ENCODE data around the gene EPHB2.

EPHB2 gene

DNA sequence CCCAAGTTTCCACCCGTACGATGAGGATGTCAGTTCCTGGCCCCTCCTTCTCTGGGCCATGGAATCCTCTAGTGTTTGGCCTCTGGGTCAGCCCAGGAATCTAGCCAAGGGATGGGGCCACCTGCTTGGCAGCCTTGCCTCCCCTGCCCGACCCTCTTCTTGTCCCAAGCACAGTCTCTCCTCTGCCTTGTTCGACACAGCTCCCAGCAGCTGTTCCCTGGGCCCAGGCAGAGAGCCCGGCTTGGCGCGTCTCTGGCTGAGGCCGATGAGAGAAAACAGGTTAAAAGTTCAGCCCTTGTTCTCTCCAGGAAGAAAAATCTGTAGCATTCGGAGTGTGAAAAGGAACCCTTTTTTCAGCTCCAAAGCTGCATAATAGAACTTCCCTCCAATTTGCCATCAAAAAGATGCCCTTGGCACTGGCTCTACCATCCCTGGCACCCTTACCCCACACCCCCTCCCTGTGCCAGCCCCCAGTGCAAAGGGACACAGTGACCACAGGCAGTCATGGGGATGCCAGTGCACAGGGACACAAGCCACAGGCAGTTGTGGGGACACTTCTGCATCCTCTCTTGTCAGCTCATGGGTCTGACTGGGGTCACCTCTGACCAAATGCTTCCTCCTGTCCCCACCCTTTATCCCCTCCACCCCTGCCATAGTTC is 68.4 kb downstream of the EPHB2 start:
- Mint-ChIP-seq H3K36me3 (no peaks in the 10 kb centered on the region), H3K27ac (no peak overlapping the region), H3K4me1 (no peaks in the 10 kb centered on the region), H3K27me3 (peaks cover 40% of the 10 kb centered on the region), H3K9me3 (no peaks in the 10 kb centered on the region), H3K4me3 (no peak overlapping the region)
- CTCF ChIA-PET, result interaction anchor here (0.6 kb wide), 1 partner anchor 345 kb away, joined by 3 read pairs; no protein-coding TSS in a partner anchor
- no peak for DNase-seq

DNA sequence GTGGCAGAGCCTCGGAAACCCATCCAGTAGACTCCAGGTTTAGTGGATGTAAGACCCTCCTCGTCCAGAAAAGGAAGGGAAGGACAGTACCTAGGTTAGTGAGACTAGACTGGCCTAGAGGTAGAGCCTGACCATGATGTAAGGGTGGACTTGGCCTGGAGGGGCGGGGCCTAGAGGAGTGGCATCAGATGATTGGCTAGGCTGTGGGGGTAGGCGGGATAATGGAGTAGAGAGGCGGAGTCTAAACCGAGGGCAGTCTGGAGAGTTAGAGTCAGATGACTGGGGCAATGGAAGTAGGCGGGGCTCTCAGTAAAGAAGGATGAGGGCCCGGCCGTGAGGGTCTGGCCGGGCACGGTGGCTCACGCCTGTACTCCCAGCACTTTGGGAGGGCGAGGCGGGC is 70.1 kb downstream of the EPHB2 start:
- no peak for DNase-seq
- peaks cover 34% of the 10 kb centered on the region for H3K27me3 Mint-ChIP-seq
- no peaks in the 10 kb centered on the region for H3K4me1 Mint-ChIP-seq
- CTCF ChIA-PET, result no interaction called here
- H3K36me3 Mint-ChIP-seq, result no peaks in the 10 kb centered on the region
- H3K27ac Mint-ChIP-seq, result no peak overlapping the region
- no peaks in the 10 kb centered on the region for H3K9me3 Mint-ChIP-seq
- H3K4me3 Mint-ChIP-seq, result no peak overlapping the region

DNA sequence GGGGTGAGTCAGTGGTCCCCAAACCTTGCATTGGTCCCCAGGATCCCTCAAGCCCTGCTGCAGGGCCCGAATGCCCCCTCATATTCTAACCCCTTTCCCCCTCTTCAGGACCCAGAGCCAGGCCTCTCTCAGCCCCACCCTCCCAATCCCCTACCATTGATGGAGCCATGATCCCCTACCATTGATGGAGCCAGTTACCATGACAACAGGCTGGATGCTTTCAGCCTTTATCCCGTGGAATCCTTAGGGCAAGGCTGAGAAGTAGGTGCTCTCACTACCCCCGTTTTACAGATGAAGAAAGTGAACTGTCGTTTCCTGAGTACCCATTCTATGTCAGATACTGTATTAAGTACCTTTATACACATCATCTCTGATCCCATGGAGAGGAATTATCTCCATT is 70.8 kb downstream of the EPHB2 start:
- Mint-ChIP-seq H3K27me3 (peaks cover 31% of the 10 kb centered on the region), H3K9me3 (no peaks in the 10 kb centered on the region), H3K36me3 (no peaks in the 10 kb centered on the region), H3K4me1 (no peaks in the 10 kb centered on the region), H3K27ac (no peak overlapping the region), H3K4me3 (no peak overlapping the region)
- no peak for DNase-seq
- CTCF ChIA-PET, result no interaction called here

DNA sequence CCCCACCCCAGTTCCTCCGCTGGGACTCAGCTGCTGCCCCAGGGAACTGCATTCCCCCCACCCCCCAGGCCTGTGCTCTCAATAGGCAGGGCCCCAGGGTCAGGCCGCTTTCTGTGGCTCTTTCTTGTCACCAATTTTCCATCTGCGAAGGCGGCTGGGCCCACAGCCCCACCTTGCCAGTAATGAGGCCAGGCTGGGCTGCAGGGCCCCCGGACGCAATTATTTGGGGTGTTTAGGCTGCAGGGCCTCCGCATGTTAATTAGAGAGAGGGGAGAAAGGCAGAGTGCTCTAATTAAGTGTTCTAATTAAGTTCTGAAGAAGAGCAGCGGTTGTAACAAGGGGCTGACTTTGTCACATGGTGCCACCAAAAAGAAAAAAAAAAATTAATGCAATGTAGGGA is 71.8 kb downstream of the EPHB2 start:
- DNase-seq, result no peak
- CTCF ChIA-PET, result no interaction called here
- Mint-ChIP-seq H3K27me3 (peaks cover 25% of the 10 kb centered on the region), H3K4me1 (no peaks in the 10 kb centered on the region), H3K4me3 (no peak overlapping the region), H3K9me3 (no peaks in the 10 kb centered on the region), H3K27ac (no peak overlapping the region), H3K36me3 (no peaks in the 10 kb centered on the region)

DNA sequence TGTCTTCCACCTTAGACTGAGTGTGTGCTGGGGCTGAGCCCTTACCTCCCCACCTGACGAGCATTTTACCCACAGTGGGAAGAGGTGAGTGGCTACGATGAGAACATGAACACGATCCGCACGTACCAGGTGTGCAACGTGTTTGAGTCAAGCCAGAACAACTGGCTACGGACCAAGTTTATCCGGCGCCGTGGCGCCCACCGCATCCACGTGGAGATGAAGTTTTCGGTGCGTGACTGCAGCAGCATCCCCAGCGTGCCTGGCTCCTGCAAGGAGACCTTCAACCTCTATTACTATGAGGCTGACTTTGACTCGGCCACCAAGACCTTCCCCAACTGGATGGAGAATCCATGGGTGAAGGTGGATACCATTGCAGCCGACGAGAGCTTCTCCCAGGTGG is 73.7 kb downstream of the EPHB2 start:
- CTCF ChIA-PET, result no interaction called here
- no peak for DNase-seq
- H3K9me3 Mint-ChIP-seq, result no peaks in the 10 kb centered on the region
- H3K4me3 Mint-ChIP-seq, result no peak overlapping the region
- peaks cover 12% of the 10 kb centered on the region for H3K27me3 Mint-ChIP-seq
- H3K4me1 Mint-ChIP-seq, result no peaks in the 10 kb centered on the region
- no peaks in the 10 kb centered on the region for H3K36me3 Mint-ChIP-seq
- no peak overlapping the region for H3K27ac Mint-ChIP-seq

GRCh38 chr1:22784737-22785136 is 74.1 kb downstream of the EPHB2 start:
- H3K9me3 Mint-ChIP-seq, result no peaks in the 10 kb centered on the region
- no peak for DNase-seq
- no peak overlapping the region for H3K4me3 Mint-ChIP-seq
- peaks cover 9% of the 10 kb centered on the region for H3K27me3 Mint-ChIP-seq
- CTCF ChIA-PET, result no interaction called here
- no peaks in the 10 kb centered on the region for H3K36me3 Mint-ChIP-seq
- no peak overlapping the region for H3K27ac Mint-ChIP-seq
- H3K4me1 Mint-ChIP-seq, result no peaks in the 10 kb centered on the region

DNA sequence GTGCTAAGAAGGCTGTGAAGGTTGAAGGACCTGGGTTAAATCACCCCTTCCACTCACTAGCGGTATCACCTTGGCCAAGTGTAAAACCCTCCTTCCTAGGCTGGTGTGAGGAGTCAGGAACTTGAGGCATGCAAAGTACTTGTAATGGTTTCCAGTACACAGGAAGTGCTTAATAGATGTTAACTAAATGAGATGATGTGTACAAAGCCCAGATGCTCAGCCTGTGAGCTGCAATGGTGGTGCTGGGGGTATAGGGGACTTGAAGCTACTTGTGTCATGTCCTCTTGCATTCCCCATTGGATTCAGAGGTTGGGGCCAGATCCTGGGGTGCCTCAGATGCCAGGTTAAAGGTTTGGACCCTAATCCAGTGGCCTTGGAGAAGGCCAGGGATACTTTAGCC is 75.5 kb downstream of the EPHB2 start:
- CTCF ChIA-PET, result no interaction called here
- Mint-ChIP-seq H3K4me3 (no peak overlapping the region), H3K27ac (no peak overlapping the region), H3K4me1 (no peaks in the 10 kb centered on the region), H3K36me3 (no peaks in the 10 kb centered on the region), H3K9me3 (no peaks in the 10 kb centered on the region), H3K27me3 (peaks cover 17% of the 10 kb centered on the region)
- DNase-seq, result no peak

- Mint-ChIP-seq H3K27ac (no peak overlapping the region), H3K4me3 (no peak overlapping the region), H3K36me3 (no peaks in the 10 kb centered on the region), H3K4me1 (no peaks in the 10 kb centered on the region), H3K9me3 (no peaks in the 10 kb centered on the region), H3K27me3 (peaks cover 21% of the 10 kb centered on the region)
- CTCF ChIA-PET, result no interaction called here
- DNase-seq, result no peak
Measured at GRCh38 chr1:22786719-22787489, 76.3 kb downstream of the EPHB2 start.

DNA sequence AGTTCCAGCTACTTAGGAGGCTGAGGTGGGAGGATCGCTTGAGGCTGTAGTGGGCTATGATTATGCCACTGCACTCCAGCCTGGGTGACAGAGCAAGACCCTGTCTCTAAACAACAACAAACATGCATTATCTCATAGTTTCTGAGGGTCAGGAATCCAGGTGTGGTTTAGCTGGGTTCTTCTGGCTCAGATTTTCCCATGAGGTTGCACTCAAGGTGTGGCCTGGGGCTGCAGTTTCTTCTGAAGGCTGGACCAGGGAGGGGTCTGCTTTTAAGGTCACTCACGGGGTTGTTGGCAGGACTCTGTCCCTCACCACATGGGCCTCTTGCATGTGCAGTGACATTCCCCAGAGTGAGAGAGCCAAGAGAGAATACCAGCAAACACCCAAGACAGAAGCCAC is 77.0 kb downstream of the EPHB2 start:
- CTCF ChIA-PET, result no interaction called here
- Mint-ChIP-seq H3K9me3 (no peaks in the 10 kb centered on the region), H3K4me1 (no peaks in the 10 kb centered on the region), H3K27ac (no peak overlapping the region), H3K27me3 (peaks cover 28% of the 10 kb centered on the region), H3K36me3 (no peaks in the 10 kb centered on the region), H3K4me3 (no peak overlapping the region)
- DNase-seq, result no peak

GRCh38 chr1:22788254-22788661 is 77.6 kb downstream of the EPHB2 start:
- no peak for DNase-seq
- Mint-ChIP-seq H3K4me1 (no peaks in the 10 kb centered on the region), H3K36me3 (no peaks in the 10 kb centered on the region), H3K27ac (no peak overlapping the region), H3K27me3 (peaks cover 29% of the 10 kb centered on the region), H3K4me3 (no peak overlapping the region), H3K9me3 (no peaks in the 10 kb centered on the region)
- CTCF ChIA-PET, result no interaction called here

DNA sequence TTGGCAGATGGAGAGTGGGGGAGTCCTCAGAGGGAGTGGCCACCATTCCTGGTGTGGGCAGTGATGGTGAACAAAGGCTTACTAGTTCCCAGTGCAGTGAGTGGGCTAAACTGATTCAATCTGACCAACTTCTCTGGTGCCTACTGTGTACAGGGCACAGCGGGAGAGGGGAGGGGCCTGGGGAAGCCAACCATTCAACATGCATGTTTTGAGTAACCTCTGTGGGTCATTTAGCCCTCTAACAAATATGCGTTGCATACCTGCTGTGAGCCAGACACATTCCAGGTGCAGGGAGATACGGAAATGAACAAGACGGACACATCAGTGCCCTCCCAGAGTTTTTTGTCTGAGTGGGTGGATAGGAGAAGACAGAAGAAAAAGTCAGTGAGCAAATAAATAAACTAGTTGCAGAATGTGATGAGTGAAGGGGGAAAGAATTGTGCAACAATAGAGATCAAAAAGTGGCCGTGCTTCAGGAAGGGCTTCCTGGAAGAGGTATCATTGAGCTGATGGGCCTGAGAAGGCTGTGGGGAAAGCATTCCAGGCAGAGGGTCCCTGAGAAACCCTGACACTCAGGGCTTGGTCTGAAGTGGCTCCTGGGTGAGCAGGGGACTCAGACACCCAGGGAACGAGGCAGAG is 78.8 kb downstream of the EPHB2 start:
- no peak for DNase-seq
- CTCF ChIA-PET, result no interaction called here
- Mint-ChIP-seq H3K4me3 (no peak overlapping the region), H3K9me3 (no peaks in the 10 kb centered on the region), H3K4me1 (no peaks in the 10 kb centered on the region), H3K27ac (no peak overlapping the region), H3K27me3 (peaks cover 32% of the 10 kb centered on the region), H3K36me3 (no peaks in the 10 kb centered on the region)

GRCh38 chr1:22790232-22791008 is 79.8 kb downstream of the EPHB2 start:
- Mint-ChIP-seq H3K27ac (no peak overlapping the region), H3K4me1 (no peaks in the 10 kb centered on the region), H3K36me3 (no peaks in the 10 kb centered on the region), H3K4me3 (no peak overlapping the region), H3K27me3 (peaks cover 33% of the 10 kb centered on the region), H3K9me3 (no peaks in the 10 kb centered on the region)
- DNase-seq, result no peak
- CTCF ChIA-PET, result no interaction called here

- DNase-seq, result no peak
- no peak overlapping the region for H3K27ac Mint-ChIP-seq
- H3K4me1 Mint-ChIP-seq, result no peaks in the 10 kb centered on the region
- peaks cover 29% of the 10 kb centered on the region for H3K27me3 Mint-ChIP-seq
- H3K9me3 Mint-ChIP-seq, result no peaks in the 10 kb centered on the region
- CTCF ChIA-PET, result no interaction called here
- H3K4me3 Mint-ChIP-seq, result no peak overlapping the region
- no peaks in the 10 kb centered on the region for H3K36me3 Mint-ChIP-seq
Measured at GRCh38 chr1:22791831-22792347, 81.2 kb downstream of the EPHB2 start.

DNA sequence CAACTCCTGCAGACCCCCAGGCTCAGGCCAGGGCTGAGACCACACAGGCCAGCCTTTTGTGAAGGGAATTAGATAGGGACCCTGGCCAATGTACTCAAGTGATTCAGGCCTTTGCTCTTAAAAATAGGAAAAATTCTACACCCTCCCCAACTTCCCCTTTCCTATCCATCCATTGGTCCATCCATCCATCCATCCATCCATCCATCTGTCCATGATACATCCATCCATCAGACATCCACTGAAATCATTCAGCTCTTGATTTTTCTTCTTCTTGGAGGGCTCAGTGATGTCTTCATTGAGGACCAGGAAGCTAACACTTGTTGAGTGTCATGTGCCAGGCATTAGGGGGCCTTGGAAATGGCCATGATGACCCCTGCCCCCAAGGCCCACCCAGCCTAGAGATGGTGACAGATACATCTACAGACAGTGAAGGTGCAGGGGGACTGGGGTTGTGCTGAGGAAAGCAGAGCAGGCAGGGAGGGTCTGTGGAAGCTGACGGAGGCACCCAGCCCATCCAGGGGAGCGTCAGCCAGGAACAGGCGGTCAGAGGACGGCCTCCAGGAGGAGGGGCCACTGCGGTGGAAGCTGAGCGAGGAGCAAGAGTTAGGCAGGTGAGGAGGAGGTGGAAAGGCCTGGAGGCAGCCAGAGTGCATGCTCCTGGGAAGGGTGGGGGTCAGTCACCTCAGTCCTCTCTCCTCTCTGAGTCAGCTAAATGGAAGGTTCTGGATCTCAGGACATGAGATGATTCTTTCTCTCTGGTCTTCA is 81.9 kb downstream of the EPHB2 start:
- Mint-ChIP-seq H3K27ac (no peak overlapping the region), H3K9me3 (no peaks in the 10 kb centered on the region), H3K36me3 (no peaks in the 10 kb centered on the region), H3K4me3 (no peak overlapping the region), H3K27me3 (peaks cover 29% of the 10 kb centered on the region), H3K4me1 (no peaks in the 10 kb centered on the region)
- no peak for DNase-seq
- CTCF ChIA-PET, result no interaction called here
